WTC11 (cell line): ENCODE data around the gene GUCY2C.

ENCODE experiments used
- ATF3 ChIP-seq: sonication (generic); formaldehyde crosslinking; conservative IDR thresholded peaks from 2 replicates; pipeline ENCODE4 v1.8.1; 2022; ENCODE audit warnings: mild to moderate bottlenecking, missing genetic modification reagents
- CDX4 ChIP-seq: fragments of 250-450 bp; sonication (Bioruptor Pico); IDR thresholded peaks from 2 replicates; pipeline ENCODE4 v1.9.0; 2021; ENCODE audit warnings: moderate library complexity, mild to moderate bottlenecking, inconsistent platforms, borderline replicate concordance
- CREB1 ChIP-seq: sonication (generic); formaldehyde crosslinking; IDR thresholded peaks from 2 replicates; pipeline ENCODE4 v1.8.0; 2023; ENCODE audit warnings: mild to moderate bottlenecking, missing genetic modification reagents
- CTCF ChIP-seq: fragments of 200-600 bp; IDR thresholded peaks from 2 replicates; pipeline ENCODE4 v1.8.0; 2022; ENCODE audit warnings: antibody characterized with exemption
- JUN ChIP-seq: sonication (generic); formaldehyde crosslinking; IDR thresholded peaks from 2 replicates; pipeline ENCODE4 v1.8.0; 2023; ENCODE audit warnings: mild to moderate bottlenecking, missing genetic modification reagents
- PREB ChIP-seq: sonication (generic); formaldehyde crosslinking; IDR thresholded peaks from 2 replicates; pipeline ENCODE4 v1.8.1; 2022; ENCODE audit warnings: mild to moderate bottlenecking, missing genetic modification reagents, moderate library complexity, borderline replicate concordance
- SP1 ChIP-seq: sonication (generic); formaldehyde crosslinking; conservative IDR thresholded peaks from 2 replicates; pipeline ENCODE4 v1.8.1; 2022; ENCODE audit warnings: missing genetic modification reagents
- USF2 ChIP-seq: sonication (generic); formaldehyde crosslinking; IDR thresholded peaks from 2 replicates; pipeline ENCODE4 v1.8.1; 2023; ENCODE audit warnings: mild to moderate bottlenecking, missing genetic modification reagents, moderate library complexity

GRCh38 chr12:14731821-14732220 is 35.4 kb upstream of the GUCY2C start:
- TF ChIP-seq CTCF = no peak
- TF ChIP-seq ATF3 (CRISPR knock-in tag) = no peak
- no peak for TF ChIP-seq JUN
- TF ChIP-seq CDX4 = no peak
- no peak for TF ChIP-seq SP1 (CRISPR knock-in tag)
- TF ChIP-seq CREB1 (CRISPR knock-in tag) = no peak
- TF ChIP-seq PREB = no peak
- TF ChIP-seq USF2 (CRISPR knock-in tag) = no peak
